ENCODE results near the gene CTNNA3.

GRCh38 chr10:66321723-66322665 is 1374.0 kb downstream of the CTNNA3 start:
- no peak for TF ChIP-seq CTCF (tag by site-specific recombination; IDR thresholded peaks at IDR 0.05)
- no peak for TF ChIP-seq ZNF239 (tag by site-specific recombination; IDR thresholded peaks at IDR 0.05)
- no peak for TF ChIP-seq ZNF621 (tag by site-specific recombination; IDR thresholded peaks at IDR 0.05)
- TF ChIP-seq ZNF148 (tag by site-specific recombination; IDR thresholded peaks at IDR 0.05; ENCODE audit: borderline replicate concordance): no peak
- TF ChIP-seq SALL2 (tag by site-specific recombination; IDR thresholded peaks at IDR 0.05; ENCODE audit: borderline replicate concordance): no peak
- no peak for TF ChIP-seq ZFP41 (tag by site-specific recombination; IDR thresholded peaks at IDR 0.05; ENCODE audit: borderline replicate concordance)
- no peak for TF ChIP-seq TCF7L2 (IDR thresholded peaks at IDR 0.05; ENCODE audit: borderline replicate concordance, low read depth, low read length)
- TF ChIP-seq ZNF335 (tag by site-specific recombination; conservative IDR thresholded peaks at IDR 0.05): no peak
- TF ChIP-seq OVOL3 (tag by site-specific recombination; IDR thresholded peaks at IDR 0.05): no peak
- no peak for TF ChIP-seq ZBTB1 (tag by site-specific recombination; IDR thresholded peaks at IDR 0.05)
- no peak for TF ChIP-seq ZNF121 (tag by site-specific recombination; IDR thresholded peaks at IDR 0.05)
